HTERT RPE-1 (cell line): ENCODE measurements around the gene TPM2.

Experiments
- in situ Hi-C: fragments of 300-500 bp; cut with MboI; formaldehyde crosslinking; loops from 4 replicates; pipeline ENCODE4 v1.14.3; 2020; ENCODE audit warnings: low sequenced_read_pairs

Gene TPM2

GRCh38 chr9:35679091-35679490 is 10.6 kb downstream of the TPM2 start:
- in situ Hi-C loops = no loop called here

GRCh38 chr9:35675732-35676392 is 13.9 kb downstream of the TPM2 start:
- in situ Hi-C loops = no loop called here

GRCh38 chr9:35675204-35675603 is 14.5 kb downstream of the TPM2 start:
- in situ Hi-C loops = no loop called here

- in situ Hi-C loops = no loop called here
Observed at GRCh38 chr9:35674025-35674361, 15.7 kb downstream of the TPM2 start.

- in situ Hi-C loops = no loop called here
Observed at GRCh38 chr9:35673132-35674024, 16.3 kb downstream of the TPM2 start, which contains the start of gene CA9. CA9 (plus strand) TSS chr9:35673928; CDS start chr9:35673960, 32 bp downstream.

GRCh38 chr9:35669331-35670145 is 20.2 kb downstream of the TPM2 start:
- in situ Hi-C loops = no loop called here

- in situ Hi-C loops = no loop called here
Observed at GRCh38 chr9:35667939-35668338, 21.8 kb downstream of the TPM2 start.

GRCh38 chr9:35666549-35666948 is 23.2 kb downstream of the TPM2 start:
- in situ Hi-C loops = no loop called here

- in situ Hi-C loops = no loop called here
Observed at GRCh38 chr9:35666045-35666444, 23.7 kb downstream of the TPM2 start.

- in situ Hi-C loops = no loop called here
Observed at GRCh38 chr9:35665471-35665818, 24.3 kb downstream of the TPM2 start.

- in situ Hi-C loops = no loop called here
Observed at GRCh38 chr9:35664531-35665470, 24.9 kb downstream of the TPM2 start, which contains the start of gene ARHGEF39. ARHGEF39 (minus strand) TSS chr9:35665195; CDS start chr9:35665169, 26 bp downstream.

- in situ Hi-C loops = no loop called here
Observed at GRCh38 chr9:35662437-35662836, 27.3 kb downstream of the TPM2 start.

GRCh38 chr9:35661756-35662350 is 27.9 kb downstream of the TPM2 start:
- in situ Hi-C loops = no loop called here

- in situ Hi-C loops = no loop called here
Observed at GRCh38 chr9:35660966-35661415, 28.7 kb downstream of the TPM2 start.

- in situ Hi-C loops = no loop called here
Observed at GRCh38 chr9:35659340-35659739, 30.4 kb downstream of the TPM2 start.

- in situ Hi-C loops = no loop called here
Observed at GRCh38 chr9:35658968-35659220, 30.8 kb downstream of the TPM2 start.

GRCh38 chr9:35658137-35658967 is 31.4 kb downstream of the TPM2 start, which contains the start of gene CCDC107:
CCDC107 (plus strand) TSS chr9:35658292; CDS start chr9:35658380, 88 bp downstream.
- in situ Hi-C loops = no loop called here

GRCh38 chr9:35657546-35658136 is 32.1 kb downstream of the TPM2 start, which contains the start of gene RMRP:
RMRP (minus strand) TSS chr9:35658019.
- in situ Hi-C loops = no loop called here
